Lung (tissue), 12 donors: ENCODE measurements around the gene TNFSF13. TPM values are rescaled to one million over a fixed set of nuclear protein-coding genes. Genes with fewer than 3 reads are reported as not detected.
A peak's percentile ranks its signal among the peaks of the same experiment; 100 is the strongest.

Experiments used
- ATAC-seq: fragments of 200-7000 bp; cut with Tn5 transposase; one replicate; pipeline ENCODE4 v1.9.1; 2020; ENCODE audit warnings: moderate number of reproducible peaks; ENCODE audit not compliant: insufficient read depth, low FRiP score
- DNase-seq, 3 donors: peaks; one replicate each; pipeline ENCODE4 v3.0.0-alpha.2; 2013 to 2017
- H3K27ac ChIP-seq, 2 donors: one replicate each; pipeline ENCODE4 v1.5.1; 2013; ENCODE audit warnings: mild to moderate bottlenecking in 2 of 2, moderate library complexity in 2 of 2, control low read depth in 1 of 2, inconsistent platforms in 1 of 2, low read depth in 1 of 2, low read length in 1 of 2
- H3K27me3 ChIP-seq, 3 donors: one replicate each; pipeline ENCODE4 v1.5.1; 2013; ENCODE audit warnings: low read length in 2 of 3; ENCODE audit not compliant: control insufficient read depth in 3 of 3, insufficient read depth in 3 of 3
- H3K36me3 ChIP-seq, 4 donors: one replicate each; pipeline ENCODE4 v1.5.1; 2013; ENCODE audit warnings: low read length in 4 of 4, mild to moderate bottlenecking in 1 of 4, moderate library complexity in 1 of 4; ENCODE audit not compliant: control insufficient read depth in 4 of 4, insufficient read depth in 4 of 4
- H3K4me1 ChIP-seq, 5 donors: one replicate each; pipeline ENCODE4 v1.5.1; 2013; ENCODE audit warnings: low read length in 5 of 5, mild to moderate bottlenecking in 2 of 5, moderate library complexity in 1 of 5; ENCODE audit not compliant: control insufficient read depth in 5 of 5, insufficient read depth in 5 of 5
- H3K4me3 ChIP-seq: one replicate; pipeline ENCODE4 v1.5.1; 2013; ENCODE audit warnings: mild to moderate bottlenecking, control low read depth, moderate library complexity
- H3K9ac ChIP-seq, 2 donors: one replicate each; pipeline ENCODE4 v1.5.1; 2013; ENCODE audit warnings: low read length in 2 of 2, control low read depth in 1 of 2; ENCODE audit not compliant: insufficient read depth in 1 of 2
- H3K9me3 ChIP-seq, 4 donors: one replicate each; pipeline ENCODE4 v1.5.1; 2013; ENCODE audit warnings: low read length in 3 of 4, mild to moderate bottlenecking in 1 of 4, moderate library complexity in 1 of 4; ENCODE audit not compliant: control insufficient read depth in 4 of 4, insufficient read depth in 3 of 4
- CTCF ChIP-seq: IDR thresholded peaks from 2 replicates; pipeline ENCODE4 v1.5.1; 2012; ENCODE audit warnings: mild to moderate bottlenecking; ENCODE audit errors: control extremely low read depth, extremely low read depth
- WGBS, 2 donors: extraction: QIAGEN DNeasy Blood & Tissue Kit; methylation state at CpG; one replicate each; pipeline ENCODE4 v1.1.7; 2013; 5-methylcytosine and 5-hydroxymethylcytosine counted together
- polyA plus RNA-seq, 2 donors: library from polyadenylated mRNA; stranded (reverse); fragments of 200-250 nt; gene quantifications; one replicate each; pipeline ENCODE4 v1.2.1, GENCODE V29; 2013
- total RNA-seq, 2 donors: library from RNA; depleted of rRNA in 1 of 2; stranded (reverse); fragments of >200 nt in 1 of 2; gene quantifications; one replicate each; pipeline ENCODE4 v1.2.1, GENCODE V29; 2014 to 2021
- donor health status: control.
- donor health status: control.
- donor health status: Bipolar disorder and iron deficiency.
- donor health status: healthy.
- donor health status: DM: yes; HTN: yes; CAD: no.

The TNFSF13 gene
- total and polyA plus RNA-seq, 4 donors: 48.7 to 140 (median 93.7) TPM

DNA sequence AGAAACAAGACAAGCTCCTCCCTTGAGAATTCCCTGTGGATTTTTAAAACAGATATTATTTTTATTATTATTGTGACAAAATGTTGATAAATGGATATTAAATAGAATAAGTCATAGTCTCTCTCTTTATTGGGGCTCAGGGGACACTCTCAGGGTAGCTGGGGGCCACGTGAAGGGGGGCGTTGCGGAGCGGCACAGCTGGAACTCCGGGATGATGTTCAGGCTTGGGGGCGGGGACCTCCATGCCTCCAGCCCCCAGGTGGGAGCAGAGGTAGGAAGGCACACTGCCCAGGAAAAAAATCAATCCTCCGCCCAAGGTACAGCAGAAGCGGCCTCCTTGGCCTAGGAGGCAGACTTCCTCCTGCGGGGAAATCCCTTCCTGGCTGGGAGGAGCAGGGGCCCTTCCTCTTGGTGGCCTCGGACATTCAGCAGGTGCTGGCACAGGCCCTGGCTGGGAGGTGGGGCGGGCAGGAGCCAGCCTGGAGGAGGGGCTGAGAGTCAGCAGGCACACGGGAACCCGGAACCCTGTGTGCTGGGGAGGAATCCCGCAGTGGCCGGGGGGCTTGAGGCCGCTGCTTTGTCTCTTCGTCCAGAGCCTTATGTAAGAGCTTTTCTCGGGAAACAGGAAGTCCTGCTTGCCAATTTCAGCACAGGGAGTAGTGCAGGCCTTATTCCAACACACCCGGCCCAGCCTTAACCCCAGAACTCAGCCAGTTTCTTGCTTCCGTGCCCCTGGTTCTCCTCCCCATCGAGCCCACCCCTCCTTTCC lies 591 bp upstream of the TNFSF13 start:
- peaks cover 0 to 48% (median 23%) of the 10 kb centered on the region in 5 donors for H3K4me1 ChIP-seq
- ATAC-seq (peak; percentile 63), DNase-seq (peak; percentile 88 to 98 (median 96))
- H3K4me3 ChIP-seq: no peak overlapping the region
- peak overlapping the region; percentile 77 to 95 for H3K27ac ChIP-seq
- 6 to 7% methylated on average over 21 of the region's 21 CpGs for WGBS, 2 donors
- H3K9me3 ChIP-seq: no peaks in the 10 kb centered on the region
- no peaks in the 10 kb centered on the region for H3K27me3 ChIP-seq
- TF ChIP-seq CTCF: no peak
- H3K36me3 ChIP-seq: peaks cover 0 to 6% (median 3%) of the 10 kb centered on the region in 4 donors
- H3K9ac ChIP-seq: peak overlapping the region; percentile 31 to 66

- Histone ChIP-seq H3K9me3 (no peaks in the 10 kb centered on the region), H3K4me1 (peaks cover 0 to 50% (median 27%) of the 10 kb centered on the region in 5 donors), H3K27ac (peak overlapping the region; percentile 77 to 95), H3K36me3 (peaks cover 0 to 16% (median 7%) of the 10 kb centered on the region in 4 donors), H3K4me3 (peak overlapping the region; percentile 23), H3K9ac (peak overlapping the region in 1 of 2 donors; percentile 95), H3K27me3 (no peaks in the 10 kb centered on the region)
- DNase-seq (peak in 2 of 3 donors; percentile 38 to 58), ATAC-seq (no peak)
- WGBS, 2 donors: 37 to 52% methylated on average over 18 of the region's 18 CpGs
- no peak for TF ChIP-seq CTCF
Observed at GRCh38 chr17:7559320-7560171, 996 bp downstream of the TNFSF13 start.

DNA sequence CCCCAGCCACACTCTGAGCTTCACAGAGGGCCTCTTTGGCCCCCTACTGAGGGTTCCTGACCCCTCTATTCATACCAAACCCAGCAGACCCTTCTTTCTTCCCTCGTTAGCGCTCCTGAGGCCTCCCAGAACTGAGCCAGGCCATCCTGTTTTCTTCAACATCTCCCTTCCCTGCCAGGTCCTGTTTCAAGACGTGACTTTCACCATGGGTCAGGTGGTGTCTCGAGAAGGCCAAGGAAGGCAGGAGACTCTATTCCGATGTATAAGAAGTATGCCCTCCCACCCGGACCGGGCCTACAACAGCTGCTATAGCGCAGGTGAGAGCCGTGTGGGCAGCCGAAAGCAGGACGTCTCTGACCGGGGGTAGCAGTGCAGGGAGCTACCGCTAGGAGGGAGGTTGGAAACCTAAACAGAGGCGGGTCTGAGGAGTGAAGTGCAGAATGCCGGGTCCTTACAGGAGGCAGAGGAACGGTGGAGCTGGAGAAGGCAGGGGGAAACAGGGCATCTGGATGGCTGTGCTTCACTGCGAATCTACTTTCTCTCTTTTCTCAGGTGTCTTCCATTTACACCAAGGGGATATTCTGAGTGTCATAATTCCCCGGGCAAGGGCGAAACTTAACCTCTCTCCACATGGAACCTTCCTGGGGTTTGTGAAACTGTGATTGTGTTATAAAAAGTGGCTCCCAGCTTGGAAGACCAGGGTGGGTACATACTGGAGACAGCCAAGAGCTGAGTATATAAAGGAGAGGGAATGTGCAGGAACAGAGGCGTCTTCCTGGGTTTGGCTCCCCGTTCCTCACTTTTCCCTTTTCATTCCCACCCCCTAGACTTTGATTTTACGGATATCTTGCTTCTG lies 1.9 kb downstream of the TNFSF13 start:
- Histone ChIP-seq H3K27ac (peak overlapping the region; percentile 56 to 95), H3K27me3 (no peaks in the 10 kb centered on the region), H3K4me3 (no peak overlapping the region), H3K9me3 (no peaks in the 10 kb centered on the region), H3K36me3 (peaks cover 1 to 24% (median 15%) of the 10 kb centered on the region in 4 donors), H3K4me1 (peaks cover 0 to 50% (median 27%) of the 10 kb centered on the region in 5 donors), H3K9ac (peak overlapping the region in 1 of 2 donors; percentile 95)
- no peak for TF ChIP-seq CTCF
- WGBS, 2 donors: 31 to 34% methylated on average over 22 of the region's 22 CpGs
- peak; percentile 70 to 77 (median 74) for DNase-seq
- no peak for ATAC-seq
